ENCODE results near the gene MAMDC2.

- no peak for TF ChIP-seq EZH2phosphoT487 (IDR thresholded peaks at IDR 0.05)
- TF ChIP-seq CTCF (IDR thresholded peaks at IDR 0.05) = no peak
These were observed 26.1 kb downstream of the MAMDC2 start for GRCh38 chr9:70069704-70070103.
